GM12892 (cell line): Measurements from ENCODE around the gene LRFN4.

Source experiments
- DNase-seq: peaks from one replicate; pipeline ENCODE4 v3.0.0; 2011; ENCODE audit not compliant: insufficient read length
- FAIRE-seq: peaks from 2 replicates; lab custom pipeline; 2011; peaks lifted over from hg19 to GRCh38; lab: Jason Lieb, UNC
- POLR2A ChIP-seq: IDR thresholded peaks from 2 replicates; pipeline ENCODE4 v1.6.1; 2011; ENCODE audit warnings: low read depth, low read length, control low read depth
- POLR2AphosphoS5 ChIP-seq: IDR thresholded peaks from 2 replicates; pipeline ENCODE4 v1.6.1; 2011; ENCODE audit warnings: low read depth, low read length, control low read depth
- TAF1 ChIP-seq: IDR thresholded peaks from 2 replicates; pipeline ENCODE4 v1.6.1; 2011; ENCODE audit warnings: low read depth, mild to moderate bottlenecking, control low read depth, low read length, borderline replicate concordance

LRFN4 gene

GRCh38 chr11:66854231-66854661, 2.6 kb upstream of the LRFN4 start:
- FAIRE-seq (no peak), DNase-seq (peak; percentile 9)
- TF ChIP-seq TAF1 (no peak), POLR2AphosphoS5 (no peak), POLR2A (no peak)

GRCh38 chr11:66854729-66855211, 2.1 kb upstream of the LRFN4 start:
- DNase-seq (no peak), FAIRE-seq (no peak)
- TF ChIP-seq POLR2AphosphoS5: no peak
- TF ChIP-seq POLR2A: no peak
- no peak for TF ChIP-seq TAF1

DNA sequence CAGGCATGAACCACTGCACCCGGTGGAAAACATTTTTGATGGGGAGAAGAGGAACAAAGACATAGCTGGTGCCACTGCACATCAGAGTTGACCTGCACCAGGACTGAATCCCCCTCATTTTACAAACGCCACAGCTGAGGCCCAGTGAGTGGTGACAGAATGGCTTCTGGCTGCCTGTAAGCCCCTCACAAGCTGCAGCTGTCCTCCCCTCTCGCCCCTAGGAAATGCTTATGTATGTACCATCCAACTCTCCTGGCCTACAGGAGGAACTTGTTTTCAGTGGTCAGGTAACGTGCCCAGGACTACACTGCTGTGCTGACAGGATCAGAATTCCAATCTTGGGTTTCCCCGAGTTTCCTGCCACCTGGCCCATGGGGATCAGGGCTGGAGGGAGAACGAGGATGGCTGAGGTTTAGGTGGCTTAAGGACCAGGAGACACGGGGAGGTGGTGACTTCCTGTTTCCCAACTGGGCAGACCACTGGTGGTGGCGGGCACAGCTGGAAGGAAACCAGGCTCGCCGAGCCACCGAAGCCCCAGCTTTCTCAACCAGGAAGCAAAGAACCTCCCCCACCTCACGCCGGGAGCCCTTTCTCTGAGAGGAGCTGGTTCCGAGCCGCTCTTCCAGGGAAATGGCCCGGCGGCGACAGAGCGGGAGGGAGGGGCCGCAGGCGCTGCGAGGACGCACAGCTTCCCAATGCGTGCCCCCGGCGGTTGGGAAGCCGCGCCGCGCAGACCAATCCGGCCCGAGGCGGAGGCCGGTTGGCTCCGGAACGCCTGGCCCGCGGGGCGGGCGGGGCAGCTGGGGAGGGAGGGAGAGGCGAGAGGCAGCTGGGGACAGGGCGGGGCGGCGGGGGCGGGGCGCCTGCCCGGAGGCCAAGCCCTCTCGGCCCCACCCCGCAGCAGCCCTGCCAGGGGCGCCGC, 1.0 kb upstream of the LRFN4 start:
- DNase-seq: peak; percentile 100
- FAIRE-seq: peak; percentile 99

DNA sequence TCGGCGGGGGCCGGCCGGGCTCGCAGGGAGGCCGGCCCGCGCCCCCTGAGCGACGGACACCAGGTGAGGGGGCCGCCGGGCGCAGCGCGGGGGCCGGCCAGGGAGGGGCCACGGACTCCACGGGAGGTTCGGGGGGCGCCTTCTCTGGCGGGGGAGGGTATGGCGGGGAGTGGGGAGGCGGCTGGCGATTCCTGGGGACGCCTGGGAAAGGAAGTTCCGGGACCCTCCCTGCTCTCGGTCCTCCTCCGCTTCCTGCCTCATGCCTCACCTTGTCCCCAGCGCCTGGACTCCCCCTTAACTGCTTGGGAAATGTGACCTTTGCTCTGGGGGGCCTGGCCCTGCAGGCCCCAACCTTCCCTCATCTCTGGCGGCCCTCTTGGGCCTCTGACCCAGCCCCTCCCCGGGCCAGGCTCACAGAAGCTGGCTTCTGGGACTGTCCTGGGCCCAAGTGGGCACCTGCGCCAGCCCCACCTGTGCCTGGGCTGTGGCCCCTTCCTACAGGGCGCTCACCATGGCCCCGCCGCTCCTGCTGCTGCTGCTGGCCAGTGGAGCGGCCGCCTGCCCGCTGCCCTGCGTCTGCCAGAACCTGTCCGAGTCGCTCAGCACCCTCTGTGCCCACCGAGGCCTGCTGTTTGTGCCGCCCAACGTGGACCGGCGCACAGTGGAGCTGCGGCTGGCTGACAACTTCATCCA, 516 bp downstream of the LRFN4 start:
- DNase-seq (peak; percentile 56), FAIRE-seq (peak; percentile 81)

More for the DNA sequence above, 1.0 kb upstream of the LRFN4 start:
- TF ChIP-seq POLR2A (peak; percentile 79), POLR2AphosphoS5 (peak; percentile 42; the same call in 1 of the 2 replicates), TAF1 (no peak; the same call in 1 of the 2 replicates)

DNA sequence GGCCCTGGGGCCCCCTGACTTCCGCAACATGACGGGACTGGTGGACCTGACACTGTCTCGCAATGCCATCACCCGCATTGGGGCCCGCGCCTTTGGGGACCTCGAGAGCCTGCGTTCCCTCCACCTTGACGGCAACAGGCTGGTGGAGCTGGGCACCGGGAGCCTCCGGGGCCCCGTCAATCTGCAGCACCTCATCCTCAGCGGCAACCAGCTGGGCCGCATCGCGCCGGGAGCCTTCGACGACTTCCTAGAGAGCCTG, 992 bp downstream of the LRFN4 start:
- DNase-seq: no peak
- FAIRE-seq: no peak
- TF ChIP-seq POLR2AphosphoS5 (no peak), POLR2A (no peak), TAF1 (no peak)

More for the DNA sequence above, 516 bp downstream of the LRFN4 start:
- TF ChIP-seq POLR2AphosphoS5: no peak
- no peak for TF ChIP-seq POLR2A
- TF ChIP-seq TAF1: no peak

DNA sequence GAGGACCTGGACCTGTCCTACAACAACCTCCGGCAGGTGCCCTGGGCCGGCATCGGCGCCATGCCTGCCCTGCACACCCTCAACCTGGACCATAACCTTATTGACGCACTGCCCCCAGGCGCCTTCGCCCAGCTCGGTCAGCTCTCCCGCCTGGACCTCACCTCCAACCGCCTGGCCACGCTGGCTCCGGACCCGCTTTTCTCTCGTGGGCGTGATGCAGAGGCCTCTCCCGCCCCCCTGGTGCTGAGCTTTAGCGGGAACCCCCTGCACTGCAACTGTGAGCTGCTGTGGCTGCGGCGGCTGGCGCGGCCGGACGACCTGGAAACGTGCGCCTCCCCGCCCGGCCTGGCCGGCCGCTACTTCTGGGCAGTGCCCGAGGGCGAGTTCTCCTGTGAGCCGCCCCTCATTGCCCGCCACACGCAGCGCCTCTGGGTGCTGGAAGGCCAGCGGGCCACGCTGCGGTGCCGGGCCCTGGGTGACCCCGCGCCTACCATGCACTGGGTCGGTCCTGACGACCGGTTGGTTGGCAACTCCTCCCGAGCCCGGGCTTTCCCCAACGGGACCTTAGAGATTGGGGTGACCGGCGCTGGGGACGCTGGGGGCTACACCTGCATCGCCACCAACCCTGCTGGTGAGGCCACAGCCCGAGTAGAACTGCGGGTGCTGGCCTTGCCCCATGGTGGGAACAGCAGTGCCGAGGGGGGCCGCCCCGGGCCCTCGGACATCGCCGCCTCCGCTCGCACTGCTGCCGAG, 1.5 kb downstream of the LRFN4 start:
- FAIRE-seq: no peak
- DNase-seq: no peak
- TF ChIP-seq TAF1 (no peak), POLR2AphosphoS5 (no peak), POLR2A (no peak)

GRCh38 chr11:66858939-66859685, 2.2 kb downstream of the LRFN4 start:
- TF ChIP-seq TAF1 (no peak), POLR2A (no peak), POLR2AphosphoS5 (no peak)
- FAIRE-seq (no peak), DNase-seq (no peak)

DNA sequence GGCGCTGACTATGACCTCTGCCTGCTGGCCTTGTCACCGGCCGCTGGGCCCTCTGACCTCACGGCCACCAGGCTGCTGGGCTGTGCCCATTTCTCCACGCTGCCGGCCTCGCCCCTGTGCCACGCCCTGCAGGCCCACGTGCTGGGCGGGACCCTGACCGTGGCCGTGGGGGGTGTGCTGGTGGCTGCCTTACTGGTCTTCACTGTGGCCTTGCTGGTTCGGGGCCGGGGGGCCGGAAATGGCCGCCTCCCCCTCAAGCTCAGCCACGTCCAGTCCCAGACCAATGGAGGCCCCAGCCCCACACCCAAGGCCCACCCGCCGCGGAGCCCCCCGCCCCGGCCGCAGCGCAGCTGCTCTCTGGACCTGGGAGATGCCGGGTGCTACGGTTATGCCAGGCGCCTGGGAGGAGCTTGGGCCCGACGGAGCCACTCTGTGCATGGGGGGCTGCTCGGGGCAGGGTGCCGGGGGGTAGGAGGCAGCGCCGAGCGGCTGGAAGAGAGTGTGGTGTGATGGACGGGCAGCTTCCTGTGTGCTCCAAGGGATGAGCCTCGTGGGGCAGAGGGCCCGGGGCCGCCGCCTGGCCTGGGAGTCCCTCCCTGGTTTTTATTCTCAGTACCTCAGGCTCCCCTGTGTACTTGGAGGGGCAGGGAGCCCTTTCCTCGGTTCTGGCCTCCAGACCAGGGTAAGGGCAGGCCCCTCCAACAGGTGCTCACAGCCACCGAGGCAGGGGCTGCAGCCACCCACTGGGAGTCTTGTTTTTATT, 3.0 kb downstream of the LRFN4 start:
- no peak for DNase-seq
- TF ChIP-seq TAF1 (no peak), POLR2A (no peak), POLR2AphosphoS5 (no peak)
- no peak for FAIRE-seq

- FAIRE-seq (no peak), DNase-seq (no peak)
- no peak for TF ChIP-seq TAF1
- no peak for TF ChIP-seq POLR2A
- TF ChIP-seq POLR2AphosphoS5: no peak
Measured at GRCh38 chr11:66860449-66860831, 3.6 kb downstream of the LRFN4 start.
